GM18519 (cell line): ENCODE data around the gene PNPO.

Source experiments
- ATAC-seq: cut with Tn5 transposase; IDR thresholded peaks from one replicate; pipeline ENCODE4 v1.9.1; 2021; ENCODE audit warnings: mild to moderate bottlenecking, moderate library complexity; ENCODE audit not compliant: unreplicated experiment, low FRiP score

PNPO gene

GRCh38 chr17:47994724-47995123 is 53.4 kb downstream of the PNPO start:
- no peak for ATAC-seq

- no peak for ATAC-seq
Measured at GRCh38 chr17:47995241-47995935, 54.0 kb downstream of the PNPO start.

- no peak for ATAC-seq
Measured at GRCh38 chr17:47996201-47996600, 54.8 kb downstream of the PNPO start.

- no peak for ATAC-seq
Measured at GRCh38 chr17:47997586-47997985, 56.2 kb downstream of the PNPO start.

GRCh38 chr17:47998044-47998443 is 56.7 kb downstream of the PNPO start:
- ATAC-seq = no peak
